NCI-H526 (cell line): ENCODE results near the gene PRR14L.
"Not testable (repeated sequence)": the region's sequence is repeated elsewhere in the genome, so short reads cannot be mapped to it uniquely, and the experiment has no call there.

Experiments used
- DNase-seq, 2 experiments: peaks; one replicate each; lab custom pipeline; 2025; lab: John Stamatoyannopoulos, UW

PRR14L gene

GRCh38 chr22:31749636-31750364 lies at the start of gene PRR14L:
TSS of gene PRR14L (minus strand) at chr22:31750132. CDS start at chr22:31738860, 11,272 bp downstream.
- peak; percentile 88 to 95 for DNase-seq

- not testable (repeated sequence) for DNase-seq
Observed at GRCh38 chr22:31799358-31799757, 49.4 kb upstream of the PRR14L start.

GRCh38 chr22:31790240-31790639 lies 40.3 kb upstream of the PRR14L start:
- DNase-seq, result no peak

GRCh38 chr22:31789803-31790202 lies 39.9 kb upstream of the PRR14L start:
- DNase-seq, result no peak

- no peak for DNase-seq
Observed at GRCh38 chr22:31776231-31776630, 26.3 kb upstream of the PRR14L start.

GRCh38 chr22:31773416-31773815 lies 23.5 kb upstream of the PRR14L start:
- DNase-seq, result no peak

- DNase-seq, result no peak
Observed at GRCh38 chr22:31768422-31769059, 18.6 kb upstream of the PRR14L start.

- no peak for DNase-seq
Observed at GRCh38 chr22:31764785-31765184, 14.9 kb upstream of the PRR14L start.

GRCh38 chr22:31758860-31759259 lies 8.9 kb upstream of the PRR14L start:
- not testable (repeated sequence) for DNase-seq

- no peak for DNase-seq
Observed at GRCh38 chr22:31757265-31757664, 7.3 kb upstream of the PRR14L start.

GRCh38 chr22:31754813-31755212 lies 4.9 kb upstream of the PRR14L start:
- no peak for DNase-seq

GRCh38 chr22:31753634-31754501 lies 3.9 kb upstream of the PRR14L start, which contains the start of gene DEPDC5:
TSS of gene DEPDC5 (plus strand) at chr22:31754019. CDS start at chr22:31754922, 903 bp downstream.
- DNase-seq, result peak; percentile 84 to 95

- DNase-seq, result peak in 1 of 2 experiments; percentile 24
Observed at GRCh38 chr22:31753005-31753633, 3.2 kb upstream of the PRR14L start.

GRCh38 chr22:31752096-31752847 lies 2.3 kb upstream of the PRR14L start:
- no peak for DNase-seq

- no peak for DNase-seq
Observed at GRCh38 chr22:31750365-31751284, 693 bp upstream of the PRR14L start.

GRCh38 chr22:31748490-31748889 lies 1.4 kb downstream of the PRR14L start:
- DNase-seq, result no peak

GRCh38 chr22:31747441-31747840 lies 2.5 kb downstream of the PRR14L start:
- no peak for DNase-seq

- DNase-seq, result no peak
Observed at GRCh38 chr22:31743871-31744270, 6.1 kb downstream of the PRR14L start.

GRCh38 chr22:31742682-31743081 lies 7.2 kb downstream of the PRR14L start:
- no peak for DNase-seq

GRCh38 chr22:31742115-31742514 lies 7.8 kb downstream of the PRR14L start:
- DNase-seq, result no peak
